ENCODE data around the gene HOXA1.

The HOXA1 gene

GRCh38 chr7:27139334-27140125 is 43.7 kb upstream of the HOXA1 start:
- Histone ChIP-seq H3K9me2 (replicated peaks; ENCODE audit: insufficient read depth, low read length) (no peaks in the 10 kb centered on the region), H3K27me3 (replicated peaks; ENCODE audit: insufficient read depth, low read length) (no peaks in the 10 kb centered on the region), H3K27ac (ENCODE audit: low read length) (no peak overlapping the region), H3K9me3 (replicated peaks; ENCODE audit: insufficient read depth, low read length) (no peaks in the 10 kb centered on the region), H3F3A (ENCODE audit: insufficient read depth, low read length) (no peaks in the 10 kb centered on the region), H3K36me3 (replicated peaks; ENCODE audit: insufficient read depth, low read length) (no peaks in the 10 kb centered on the region), H3K4me2 (ENCODE audit: low read depth, low read length) (no peak overlapping the region), H2AFZ (ENCODE audit: low read length) (no peak overlapping the region), H3K9ac (ENCODE audit: low read length) (no peak overlapping the region), H3K4me1 (ENCODE audit: low read length) (no peaks in the 10 kb centered on the region), H4K20me1 (ENCODE audit: insufficient read depth, low read length) (no peaks in the 10 kb centered on the region), H3K79me2 (ENCODE audit: low read length) (no peaks in the 10 kb centered on the region), H3K4me3 (ENCODE audit: low read length) (no peak overlapping the region)
- TF ChIP-seq EZH2 (optimal IDR thresholded peaks at IDR 0.05; ENCODE audit: low read depth, low read length) (no peak), CTCF (IDR thresholded peaks at IDR 0.05; ENCODE audit: low read length) (no peak), EZH2phosphoT487 (IDR thresholded peaks at IDR 0.05; ENCODE audit: low read length) (no peak)
- no peak for DNase-seq

- Histone ChIP-seq H3K27ac (ENCODE audit: low read length) (no peak overlapping the region), H2AFZ (ENCODE audit: low read length) (no peak overlapping the region), H3K36me3 (replicated peaks; ENCODE audit: insufficient read depth, low read length) (no peaks in the 10 kb centered on the region), H3K9ac (ENCODE audit: low read length) (no peak overlapping the region), H3K4me3 (ENCODE audit: low read length) (no peak overlapping the region), H3K9me2 (replicated peaks; ENCODE audit: insufficient read depth, low read length) (no peaks in the 10 kb centered on the region), H3F3A (ENCODE audit: insufficient read depth, low read length) (no peaks in the 10 kb centered on the region), H3K79me2 (ENCODE audit: low read length) (no peaks in the 10 kb centered on the region), H3K27me3 (replicated peaks; ENCODE audit: insufficient read depth, low read length) (no peaks in the 10 kb centered on the region), H3K9me3 (replicated peaks; ENCODE audit: insufficient read depth, low read length) (no peaks in the 10 kb centered on the region), H4K20me1 (ENCODE audit: insufficient read depth, low read length) (no peaks in the 10 kb centered on the region), H3K4me2 (ENCODE audit: low read depth, low read length) (no peak overlapping the region), H3K4me1 (ENCODE audit: low read length) (no peaks in the 10 kb centered on the region)
- TF ChIP-seq EZH2phosphoT487 (IDR thresholded peaks at IDR 0.05; ENCODE audit: low read length) (no peak), EZH2 (optimal IDR thresholded peaks at IDR 0.05; ENCODE audit: low read depth, low read length) (no peak), CTCF (IDR thresholded peaks at IDR 0.05; ENCODE audit: low read length) (no peak)
- DNase-seq: no peak
These were observed 43.2 kb upstream of the HOXA1 start for GRCh38 chr7:27138985-27139333.

GRCh38 chr7:27138472-27138871 is 42.7 kb upstream of the HOXA1 start:
- H3K27ac ChIP-seq (ENCODE audit: low read length): no peak overlapping the region
- no peaks in the 10 kb centered on the region for H3K79me2 ChIP-seq (ENCODE audit: low read length)
- H3K9me3 ChIP-seq (replicated peaks; ENCODE audit: insufficient read depth, low read length): no peaks in the 10 kb centered on the region
- DNase-seq: no peak
- no peak overlapping the region for H3K4me3 ChIP-seq (ENCODE audit: low read length)
- TF ChIP-seq CTCF (IDR thresholded peaks at IDR 0.05; ENCODE audit: low read length) (no peak), EZH2 (optimal IDR thresholded peaks at IDR 0.05; ENCODE audit: low read depth, low read length) (no peak), EZH2phosphoT487 (IDR thresholded peaks at IDR 0.05; ENCODE audit: low read length) (no peak)
- H3K36me3 ChIP-seq (replicated peaks; ENCODE audit: insufficient read depth, low read length): no peaks in the 10 kb centered on the region
- H3F3A ChIP-seq (ENCODE audit: insufficient read depth, low read length): no peaks in the 10 kb centered on the region
- no peaks in the 10 kb centered on the region for H3K9me2 ChIP-seq (replicated peaks; ENCODE audit: insufficient read depth, low read length)
- no peaks in the 10 kb centered on the region for H3K4me1 ChIP-seq (ENCODE audit: low read length)
- no peaks in the 10 kb centered on the region for H4K20me1 ChIP-seq (ENCODE audit: insufficient read depth, low read length)
- no peaks in the 10 kb centered on the region for H3K27me3 ChIP-seq (replicated peaks; ENCODE audit: insufficient read depth, low read length)
- no peak overlapping the region for H3K9ac ChIP-seq (ENCODE audit: low read length)
- no peak overlapping the region for H2AFZ ChIP-seq (ENCODE audit: low read length)
- H3K4me2 ChIP-seq (ENCODE audit: low read depth, low read length): no peak overlapping the region
